Measurements from ENCODE around the gene ZNF460. TPM values are rescaled to one million over a fixed set of nuclear protein-coding genes. Genes with fewer than 3 reads are reported as not detected.

ZNF460 gene
- total and polyA plus RNA-seq, 2 of the 13 experiments (the other 11 are each of a cell fraction or from before 2014, with no cell fraction given), result 14.5 to 44.8 TPM

- TF ChIP-seq RBM22 (optimal IDR thresholded peaks at IDR 0.05; ENCODE audit: low read length), result peak; percentile 61
- TF ChIP-seq HOXA3 (CRISPR knock-in tag; IDR thresholded peaks at IDR 0.05), result peak; percentile 93; the same call in 1 of the 2 replicates
- peak; percentile 83; the same call in 1 of the 2 replicates for TF ChIP-seq ELF4 (CRISPR knock-in tag; IDR thresholded peaks at IDR 0.05; ENCODE audit: borderline replicate concordance)
- TF ChIP-seq AHDC1 (CRISPR knock-in tag; IDR thresholded peaks at IDR 0.05; ENCODE audit: borderline replicate concordance), result no peak
- TF ChIP-seq ATF5 (CRISPR knock-in tag; IDR thresholded peaks at IDR 0.05; ENCODE audit: low read depth), result no peak
- TF ChIP-seq ZFP36L2 (CRISPR knock-in tag; IDR thresholded peaks at IDR 0.05), result peak; percentile 49; the same call in 1 of the 2 replicates
- TF ChIP-seq ZNF350 (CRISPR knock-in tag; IDR thresholded peaks at IDR 0.05; ENCODE audit: borderline replicate concordance, low read depth), result peak; percentile 87; the same call in 1 of the 2 replicates
- TF ChIP-seq ZNF18 (CRISPR knock-in tag; IDR thresholded peaks at IDR 0.05; ENCODE audit: insufficient replicate concordance), result peak; percentile 50
- TF ChIP-seq TEAD3 (CRISPR knock-in tag; optimal IDR thresholded peaks at IDR 0.05; ENCODE audit: borderline replicate concordance), result peak; percentile 70
- peak; percentile 36; the same call in 1 of the 2 replicates for TF ChIP-seq CENPT (CRISPR knock-in tag; IDR thresholded peaks at IDR 0.05; ENCODE audit: low read depth)
- TF ChIP-seq CBX5 (CRISPR knock-in tag; IDR thresholded peaks at IDR 0.05; ENCODE audit: borderline replicate concordance), result peak; percentile 41; the same call in 1 of the 2 replicates
- no peak for TF ChIP-seq SP1 (IDR thresholded peaks at IDR 0.05)
- peak; percentile 75 for TF ChIP-seq SP1 (CRISPR knock-in tag; IDR thresholded peaks at IDR 0.05)
- TF ChIP-seq TBP (CRISPR knock-in tag; IDR thresholded peaks at IDR 0.05), result 0 out of 2 replicates have a peak, but pooled peaks have one; percentile 55
- peak; percentile 87; the same call in 1 of the 2 replicates for TF ChIP-seq ZGPAT (CRISPR knock-in tag; IDR thresholded peaks at IDR 0.05)
- TF ChIP-seq HDAC1 (CRISPR knock-in tag; IDR thresholded peaks at IDR 0.05), result peak; percentile 77
- TF ChIP-seq ZBTB43 (CRISPR knock-in tag; conservative IDR thresholded peaks at IDR 0.05), result no peak
These were observed at the start of gene ZNF460 (continued) for GRCh38 chr19:57280165-57280961.
